Hematopoietic multipotent progenitor cell treated with erythropoietin and hydrocortisone succinate and interleukin-3 and kit ligand, for 6 days (in vitro differentiated cells): ENCODE results near the gene ENOX1.

Experiments
- DNase-seq: peaks from one replicate; pipeline ENCODE4 v3.0.0-alpha.2; 2015

Gene ENOX1

GRCh38 chr13:43664700-43665191 lies 122.0 kb downstream of the ENOX1 start:
- DNase-seq: peak; percentile 4

DNA sequence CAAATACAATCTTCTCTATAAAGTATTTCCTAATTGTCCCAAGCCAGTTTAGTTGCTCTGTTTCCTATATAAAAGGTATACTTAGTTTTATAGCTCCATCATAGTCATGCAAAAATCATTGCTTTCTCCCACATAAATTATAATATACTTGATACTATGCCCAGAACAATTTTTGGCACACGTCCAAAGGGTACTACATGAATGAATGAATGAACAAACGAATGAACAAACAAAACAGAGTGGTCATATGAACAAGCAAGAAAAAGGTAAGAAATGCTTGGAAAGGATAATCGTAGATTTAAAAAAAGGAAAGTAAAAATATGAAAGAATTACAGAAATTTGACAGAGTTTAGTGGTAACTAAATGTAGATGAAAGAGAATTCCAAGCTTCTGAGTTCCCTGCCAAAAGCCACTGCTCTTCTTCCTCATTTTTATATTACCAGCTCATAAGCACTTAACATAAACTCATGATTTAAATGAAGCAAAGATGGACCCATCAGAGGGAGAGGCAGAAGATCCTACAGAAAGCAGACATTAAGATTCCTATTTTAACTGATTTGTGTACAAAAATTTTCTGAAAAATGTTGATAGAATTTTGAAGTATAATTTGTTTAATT lies 123.2 kb downstream of the ENOX1 start:
- no peak for DNase-seq

DNA sequence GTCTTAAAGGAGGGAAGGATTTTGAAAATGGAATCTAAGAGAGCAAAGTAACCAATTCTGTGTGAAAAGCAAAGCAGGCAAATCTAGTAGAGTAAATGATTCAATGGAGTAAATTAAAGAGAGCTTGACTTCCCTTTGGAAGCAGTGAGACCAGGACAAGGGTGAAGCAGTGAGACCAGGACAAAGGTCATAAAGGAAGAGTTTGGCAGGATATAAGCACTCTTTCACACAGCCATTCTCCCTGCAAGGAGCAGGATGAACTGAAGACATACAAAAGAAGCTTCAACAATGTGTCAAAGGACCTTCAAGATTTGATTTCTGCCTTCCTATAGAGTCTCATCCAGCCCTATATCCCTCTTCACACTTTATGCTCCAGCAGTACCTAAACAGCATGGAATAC lies 123.8 kb downstream of the ENOX1 start:
- no peak for DNase-seq

DNA sequence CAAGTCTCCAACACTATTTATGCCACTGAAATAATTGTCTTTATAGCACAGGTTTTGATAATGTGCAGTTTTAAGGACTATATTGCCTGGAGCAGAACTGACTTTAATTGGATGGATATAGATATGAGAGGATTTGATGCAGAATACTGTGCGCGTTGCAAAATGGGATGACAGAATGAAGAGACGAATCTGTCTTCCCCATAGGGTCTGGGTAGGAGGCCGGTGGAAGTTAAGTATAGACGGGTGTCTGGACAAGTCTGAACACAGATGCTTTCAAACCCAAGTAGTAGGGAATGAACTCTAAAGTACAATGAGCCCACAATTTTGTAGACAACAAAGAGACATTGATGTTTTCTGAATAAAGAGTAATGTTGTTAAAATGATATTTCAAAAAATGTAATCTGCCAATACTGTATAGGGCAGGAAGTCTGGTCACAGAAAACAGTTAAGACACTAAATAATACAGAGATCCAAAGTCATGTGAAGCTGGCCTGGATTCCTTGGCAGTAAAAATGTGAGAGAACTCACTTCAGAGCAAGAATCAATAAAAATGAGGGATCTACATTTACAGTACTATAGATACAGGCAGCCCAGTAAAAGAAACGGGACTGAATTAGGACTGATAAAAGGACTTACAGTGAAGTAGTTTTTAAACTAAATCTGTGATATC lies 125.5 kb downstream of the ENOX1 start:
- DNase-seq: no peak

DNA sequence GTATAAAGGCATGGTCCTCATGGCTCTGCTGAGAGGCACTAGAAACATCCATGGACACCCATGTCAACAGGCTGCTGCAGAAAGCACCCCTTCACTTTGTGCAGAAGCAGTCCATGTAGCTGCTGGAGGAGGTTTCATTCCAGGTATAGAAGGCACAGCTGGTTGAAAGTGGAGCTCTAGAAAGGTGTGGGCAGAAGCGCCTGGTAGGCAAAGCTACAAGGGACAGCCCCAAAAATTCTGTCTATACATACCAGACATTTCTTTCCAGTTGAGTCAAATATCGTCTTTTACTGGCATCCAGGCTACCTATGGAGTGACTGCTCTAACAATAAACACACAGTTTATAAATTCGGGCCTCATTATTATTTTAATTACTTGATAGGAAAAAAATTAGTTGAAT lies 129.3 kb downstream of the ENOX1 start:
- DNase-seq: no peak

DNA sequence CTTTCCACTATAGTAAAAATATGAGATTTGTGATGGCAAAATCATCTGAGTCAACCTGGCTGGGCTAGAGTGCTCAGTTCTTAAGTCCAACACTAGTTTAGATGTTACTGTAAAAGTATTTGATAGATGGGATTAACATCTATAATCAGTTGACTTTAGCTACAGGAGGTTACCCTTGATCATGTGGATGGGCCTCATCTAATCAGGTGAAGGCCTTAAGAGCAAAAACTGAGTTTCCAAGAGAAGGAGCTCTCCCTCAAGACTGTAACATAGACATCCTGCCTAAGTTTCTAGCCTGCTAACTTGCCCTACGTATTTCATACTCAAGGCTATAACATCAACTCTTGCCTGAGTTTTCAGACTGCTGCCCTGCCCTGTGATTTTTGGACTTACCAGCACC lies 132.8 kb downstream of the ENOX1 start:
- no peak for DNase-seq

GRCh38 chr13:43653395-43653794 lies 133.4 kb downstream of the ENOX1 start:
- DNase-seq: no peak

GRCh38 chr13:43652760-43653159 lies 134.0 kb downstream of the ENOX1 start:
- no peak for DNase-seq

DNA sequence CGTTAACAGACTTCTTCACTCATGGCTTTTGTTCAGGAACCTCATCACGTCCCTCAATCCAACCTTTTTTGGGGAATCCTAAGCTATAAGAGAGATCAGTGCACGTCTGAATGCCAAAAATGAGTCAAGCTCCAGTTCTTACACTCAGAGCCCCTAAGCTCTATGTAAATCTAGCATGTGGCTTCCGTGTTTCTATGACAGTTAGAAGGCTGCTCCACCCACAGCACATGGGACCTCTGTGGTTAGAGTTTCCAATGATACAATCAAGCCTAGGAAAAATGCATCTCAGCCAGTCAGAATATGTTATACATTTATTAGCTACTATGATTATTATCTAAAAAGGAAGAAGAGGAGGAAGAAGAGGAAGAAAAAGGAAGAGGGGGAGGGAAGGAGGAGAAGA lies 135.9 kb downstream of the ENOX1 start:
- peak; percentile 47 for DNase-seq

- DNase-seq: peak; percentile 24
Observed at GRCh38 chr13:43648733-43649132, 138.0 kb downstream of the ENOX1 start.

GRCh38 chr13:43647471-43647870 lies 139.3 kb downstream of the ENOX1 start:
- DNase-seq: no peak

- DNase-seq: no peak
Observed at GRCh38 chr13:43640476-43640875, 146.3 kb downstream of the ENOX1 start.

DNA sequence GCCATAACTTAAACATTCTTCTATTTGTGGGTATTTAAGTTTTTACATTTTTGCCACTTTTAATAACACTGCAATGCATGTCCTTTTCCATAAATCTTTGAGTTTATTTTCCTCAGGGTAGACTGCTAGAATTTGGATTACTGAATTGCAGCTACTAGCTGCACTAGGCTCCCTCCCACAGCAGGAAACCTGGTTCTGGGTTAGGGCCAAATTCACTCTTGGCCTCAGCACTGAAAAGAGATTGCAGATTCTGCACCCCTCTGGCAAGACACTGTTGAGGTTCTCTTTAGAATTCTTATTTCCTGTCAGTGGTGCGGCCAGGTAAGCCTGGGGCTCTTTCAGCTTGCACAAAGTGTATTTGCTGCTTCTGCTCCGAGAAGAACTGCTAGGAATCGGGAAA lies 155.7 kb downstream of the ENOX1 start:
- DNase-seq: no peak

- no peak for DNase-seq
Observed at GRCh38 chr13:43629691-43630480, 156.9 kb downstream of the ENOX1 start.

DNA sequence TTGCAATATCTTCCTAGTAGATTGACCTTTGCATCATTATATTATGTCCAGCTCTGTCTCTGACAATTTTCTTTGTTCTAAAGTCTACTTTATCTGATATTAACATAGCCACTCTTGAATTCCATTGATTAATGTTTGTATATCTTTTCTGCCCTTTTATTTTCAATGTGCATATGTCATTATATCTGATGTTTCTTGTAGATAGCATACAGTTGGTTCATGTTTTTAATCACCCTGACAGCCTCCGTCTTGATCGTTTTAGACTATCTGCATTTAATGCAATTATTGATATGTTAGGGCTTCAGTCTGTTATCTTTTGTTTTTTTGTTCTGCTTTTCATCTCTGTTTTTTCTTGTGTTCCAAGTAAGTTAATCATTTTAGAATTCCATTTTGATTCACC lies 159.8 kb downstream of the ENOX1 start:
- DNase-seq: no peak

- DNase-seq: no peak
Observed at GRCh38 chr13:43614063-43614462, 172.7 kb downstream of the ENOX1 start.

DNA sequence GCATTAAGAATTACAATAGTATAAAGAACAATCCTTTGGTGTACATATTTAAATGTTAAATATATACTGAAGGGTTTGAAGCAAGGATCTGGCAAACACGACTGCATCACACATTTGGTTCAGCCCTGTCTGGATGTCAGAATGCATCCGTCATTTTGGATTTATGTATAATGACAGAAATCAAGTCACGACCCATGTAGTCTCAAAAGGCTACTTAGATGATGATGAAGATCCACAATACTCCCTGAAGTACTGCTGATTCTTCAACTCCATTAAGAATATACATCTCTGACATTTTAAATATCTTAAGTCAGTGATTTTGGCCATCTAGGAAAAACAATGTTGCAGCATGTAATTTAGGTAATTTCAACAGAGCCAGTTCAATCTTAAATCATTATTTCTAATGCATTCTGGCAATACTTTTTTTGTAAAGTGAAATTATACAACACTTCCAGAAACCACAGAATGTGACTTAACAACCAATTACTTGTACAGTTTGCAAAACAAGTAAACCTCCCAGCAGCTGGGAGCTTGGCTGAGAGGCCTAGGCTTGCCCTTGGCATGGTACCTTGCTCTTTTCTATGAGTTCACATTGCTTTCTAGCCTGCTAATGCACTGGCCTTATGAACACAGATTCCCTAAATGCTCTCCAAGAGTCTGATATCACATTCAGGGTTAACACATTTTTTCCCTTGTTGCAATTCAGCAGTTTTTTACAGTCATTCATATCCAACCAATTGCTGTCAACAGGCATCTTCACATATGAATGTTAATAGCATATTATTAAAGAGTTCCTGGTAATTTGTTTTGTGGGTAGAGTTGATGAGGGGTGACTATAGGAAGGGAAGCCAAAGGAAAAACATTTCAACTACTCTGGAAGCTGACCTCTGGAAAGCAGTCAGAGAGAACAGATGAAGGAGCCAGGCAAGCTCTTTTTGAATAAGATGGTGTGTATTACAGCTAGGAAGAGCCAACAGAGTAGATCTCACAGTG lies 175.2 kb downstream of the ENOX1 start:
- DNase-seq: no peak

DNA sequence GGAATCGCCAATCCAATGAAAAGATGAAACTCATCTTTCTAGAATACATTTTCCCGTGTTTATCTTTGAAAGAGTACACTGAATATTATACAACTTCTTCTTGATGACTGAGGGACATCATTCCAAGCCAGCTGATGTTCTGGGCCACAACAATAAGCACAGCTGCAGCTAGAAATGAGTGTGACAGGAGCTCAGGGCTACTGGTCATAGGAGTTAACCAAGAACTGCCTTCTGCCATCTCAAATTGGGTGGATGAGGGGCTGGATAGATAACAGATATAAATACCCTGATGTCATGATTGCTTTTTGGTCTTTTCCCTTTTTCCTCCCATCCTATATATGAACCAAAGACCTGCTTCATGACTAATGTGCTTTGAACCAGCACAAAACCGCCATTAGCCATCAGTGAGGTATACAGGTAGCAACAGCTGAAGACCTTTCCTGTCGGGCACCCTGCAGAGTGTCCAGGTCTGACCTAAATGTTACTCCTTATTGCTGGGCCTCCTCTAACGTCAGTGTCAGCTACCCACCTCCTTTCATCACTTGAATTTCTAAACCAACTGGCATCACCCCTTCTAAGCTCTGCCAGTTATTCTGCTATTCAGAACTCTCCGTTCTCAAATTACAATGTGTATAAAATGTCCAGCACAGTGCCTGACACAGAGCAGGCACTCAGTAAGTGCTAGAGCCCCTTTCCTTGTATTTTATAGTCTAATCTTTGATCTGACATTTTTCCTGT lies 178.2 kb downstream of the ENOX1 start:
- no peak for DNase-seq

DNA sequence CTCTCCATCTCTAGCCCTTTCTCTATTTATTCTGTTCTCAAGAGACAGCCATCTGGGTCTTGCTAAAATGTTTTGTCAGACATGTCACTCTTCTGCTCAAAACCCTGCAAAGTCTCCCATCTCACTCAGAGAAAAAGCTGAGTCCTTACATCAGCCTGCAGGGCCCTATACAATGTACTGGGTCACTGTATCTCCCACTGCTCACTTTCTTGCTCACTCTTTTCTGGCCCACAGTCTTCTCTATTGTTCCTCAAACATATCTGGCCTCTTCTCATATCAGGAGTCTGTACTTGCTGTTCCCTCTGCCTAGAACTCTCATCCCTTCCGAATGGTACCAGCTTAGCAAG lies 189.2 kb downstream of the ENOX1 start:
- no peak for DNase-seq

DNA sequence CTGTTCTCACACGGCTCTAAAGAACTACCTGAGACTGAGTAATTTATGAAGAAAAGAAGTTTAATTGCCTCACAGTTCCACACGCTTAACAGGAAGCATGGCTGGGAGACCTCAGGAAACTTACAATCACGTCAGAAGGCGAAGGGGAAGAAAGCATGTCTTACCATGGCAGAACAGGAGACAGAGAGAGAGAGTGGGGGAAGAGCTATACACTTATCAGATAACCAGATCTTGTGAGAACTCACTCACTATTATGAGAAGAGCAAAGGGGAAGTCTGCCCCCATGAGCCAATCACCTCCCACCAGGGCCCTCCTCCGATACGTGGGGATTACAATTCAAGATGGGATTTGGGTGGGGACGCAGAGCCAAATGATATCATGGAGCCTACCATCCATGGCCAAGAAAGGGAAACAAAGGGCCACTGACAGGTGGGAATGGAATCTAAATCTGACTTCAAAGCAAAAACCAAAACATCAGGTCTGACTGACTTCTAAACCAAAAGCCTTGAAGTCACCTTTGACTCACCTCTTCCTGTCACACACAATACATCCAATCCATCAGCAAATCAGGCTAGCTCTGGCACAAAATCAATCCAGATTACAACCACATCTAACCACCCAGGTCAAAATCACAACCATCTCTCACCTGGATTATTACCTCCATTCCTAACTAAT lies 189.7 kb downstream of the ENOX1 start:
- DNase-seq: no peak

GRCh38 chr13:43596006-43596405 lies 190.8 kb downstream of the ENOX1 start:
- DNase-seq: no peak

DNA sequence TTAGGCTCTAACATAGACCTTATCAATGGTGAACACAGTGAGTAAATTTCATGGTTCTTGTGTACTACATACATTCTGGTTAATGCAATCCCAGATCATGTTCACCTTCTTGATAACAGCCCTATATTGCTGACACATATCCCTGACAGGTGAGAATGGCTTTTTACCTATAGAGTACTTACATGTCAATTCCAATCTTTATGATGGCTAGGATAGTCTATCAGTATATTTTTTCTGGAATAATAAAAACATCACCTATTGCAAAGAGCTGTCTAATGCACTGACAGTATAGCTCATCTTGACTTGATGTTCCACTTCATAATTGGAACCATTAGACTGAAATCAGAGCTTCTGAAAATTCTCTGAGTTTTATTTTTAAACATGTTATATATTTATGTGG lies 199.4 kb downstream of the ENOX1 start:
- no peak for DNase-seq
